WTC11 (cell line): ENCODE data around the gene NPAS3. TPM values are rescaled to one million over a fixed set of nuclear protein-coding genes. Genes with fewer than 3 reads are reported as not detected.
A peak's percentile ranks its signal among the peaks of the same experiment; 100 is the strongest.

Experiments
- ATAC-seq: fragments of 200-7000 bp; cut with Tn5 transposase; 2 replicates; pipeline ENCODE4 v1.10.0; 2021; ENCODE audit warnings: mild to moderate bottlenecking, moderate library complexity
- CTCF ChIA-PET: fragments of 300-600 bp; sonication (Branson Sonifier 250); formaldehyde crosslinking; loops from one replicate; lab custom pipeline; 2021; ENCODE audit warnings: antibody characterized with exemption; lab: Charles Lee
- POLR2A ChIA-PET: fragments of 350-600 bp; sonication (Branson Sonifier 250); formaldehyde crosslinking; loops from one replicate; lab custom pipeline; 2021; ENCODE audit warnings: antibody characterized with exemption; lab: Charles Lee
- DNase-seq: peaks from one replicate; pipeline ENCODE4 v3.0.0; 2021; ENCODE audit warnings: low spot score
- H3K27ac Mint-ChIP-seq: 2 replicates; pipeline ENCODE4 v1.8.0; 2021; ENCODE audit warnings: mixed read lengths
- H3K27me3 Mint-ChIP-seq: 2 replicates; pipeline ENCODE4 v1.8.0; 2021; ENCODE audit warnings: low read depth, mild to moderate bottlenecking, moderate library complexity, mixed read lengths
- H3K36me3 Mint-ChIP-seq: 2 replicates; pipeline ENCODE4 v1.8.0; 2021; ENCODE audit warnings: mixed read lengths
- H3K4me1 Mint-ChIP-seq: 2 replicates; pipeline ENCODE4 v1.8.0; 2022; ENCODE audit warnings: mixed read lengths
- H3K4me3 Mint-ChIP-seq: 2 replicates; pipeline ENCODE4 v1.8.0; 2021; ENCODE audit warnings: mild to moderate bottlenecking, moderate library complexity, mixed read lengths
- H3K9me3 Mint-ChIP-seq: 2 replicates; pipeline ENCODE4 v1.8.0; 2021; ENCODE audit warnings: mixed read lengths
- ESRRA ChIP-seq: sonication (generic); formaldehyde crosslinking; IDR thresholded peaks from 2 replicates; pipeline ENCODE4 v1.8.1; 2022; ENCODE audit warnings: mild to moderate bottlenecking, missing genetic modification reagents, borderline replicate concordance
- FOXK1 ChIP-seq: sonication (generic); formaldehyde crosslinking; IDR thresholded peaks from 2 replicates; pipeline ENCODE4 v1.8.0; 2022; ENCODE audit warnings: mild to moderate bottlenecking, moderate library complexity, missing genetic modification reagents
- JUN ChIP-seq: sonication (generic); formaldehyde crosslinking; IDR thresholded peaks from 2 replicates; pipeline ENCODE4 v1.8.0; 2023; ENCODE audit warnings: mild to moderate bottlenecking, missing genetic modification reagents
- NFATC4 ChIP-seq: fragments of 250-450 bp; sonication (Bioruptor Pico); IDR thresholded peaks from 2 replicates; pipeline ENCODE4 v1.9.0; 2021; ENCODE audit warnings: mild to moderate bottlenecking
- RELA ChIP-seq: sonication (generic); formaldehyde crosslinking; IDR thresholded peaks from 2 replicates; pipeline ENCODE4 v1.8.1; 2022; ENCODE audit warnings: missing genetic modification reagents, mild to moderate bottlenecking, borderline replicate concordance
- RORB ChIP-seq: fragments of 250-450 bp; sonication (Bioruptor Pico); IDR thresholded peaks from 2 replicates; pipeline ENCODE4 v1.9.0; 2021; ENCODE audit warnings: mild to moderate bottlenecking
- SP1 ChIP-seq: sonication (generic); formaldehyde crosslinking; conservative IDR thresholded peaks from 2 replicates; pipeline ENCODE4 v1.8.1; 2022; ENCODE audit warnings: missing genetic modification reagents
- TEAD1 ChIP-seq: sonication (generic); formaldehyde crosslinking; IDR thresholded peaks from 2 replicates; pipeline ENCODE4 v1.8.0; 2022; ENCODE audit warnings: mild to moderate bottlenecking, missing genetic modification reagents
- ZBTB21 ChIP-seq: sonication (generic); formaldehyde crosslinking; IDR thresholded peaks from 2 replicates; pipeline ENCODE4 v1.8.1; 2023; ENCODE audit warnings: mild to moderate bottlenecking, missing genetic modification reagents, borderline replicate concordance
- ZNF219 ChIP-seq: sonication (generic); formaldehyde crosslinking; IDR thresholded peaks from 2 replicates; pipeline ENCODE4 v1.8.0; 2023; ENCODE audit warnings: missing genetic modification reagents, mild to moderate bottlenecking, borderline replicate concordance
- ZNF396 ChIP-seq: fragments of 250-450 bp; sonication (Bioruptor Pico); IDR thresholded peaks from 2 replicates; pipeline ENCODE4 v1.8.0; 2021; ENCODE audit warnings: mild to moderate bottlenecking, moderate library complexity, borderline replicate concordance
- ZNF671 ChIP-seq: fragments of 250-450 bp; sonication (Bioruptor Pico); IDR thresholded peaks from 2 replicates; pipeline ENCODE4 v1.8.0; 2021; ENCODE audit warnings: mild to moderate bottlenecking
- total RNA-seq: library from RNA; stranded (reverse); gene quantifications from 3 replicates; pipeline ENCODE4 v1.2.3, GENCODE V29; 2021
- TF ChIP-seq, protein P1 (sequence below): sonication (generic); formaldehyde crosslinking; conservative IDR thresholded peaks from 2 replicates; pipeline ENCODE4 v1.8.1; 2022; ENCODE audit warnings: mild to moderate bottlenecking, missing genetic modification reagents
- TF ChIP-seq, protein P2 (sequence below): sonication (generic); formaldehyde crosslinking; IDR thresholded peaks from 2 replicates; pipeline ENCODE4 v1.8.0; 2022; ENCODE audit warnings: mild to moderate bottlenecking, missing genetic modification reagents
- TF ChIP-seq, protein P3 (sequence below): sonication (generic); formaldehyde crosslinking; IDR thresholded peaks from 2 replicates; pipeline ENCODE4 v1.8.1; 2023; ENCODE audit warnings: mild to moderate bottlenecking, missing genetic modification reagents
- TF ChIP-seq, protein P4 (sequence below): fragments of 250-450 bp; sonication (Bioruptor Pico); IDR thresholded peaks from 2 replicates; pipeline ENCODE4 v1.9.0; 2021; ENCODE audit warnings: moderate library complexity, mild to moderate bottlenecking, inconsistent platforms, borderline replicate concordance
- TF ChIP-seq, protein P5 (sequence below): sonication (generic); formaldehyde crosslinking; IDR thresholded peaks from 2 replicates; pipeline ENCODE4 v1.8.0; 2022; ENCODE audit warnings: mild to moderate bottlenecking, missing genetic modification reagents
- TF ChIP-seq, protein P6 (sequence below): fragments of 250-450 bp; sonication (Bioruptor Pico); IDR thresholded peaks from 2 replicates; pipeline ENCODE4 v1.8.0; 2021; ENCODE audit warnings: mild to moderate bottlenecking
- TF ChIP-seq, protein P7 (sequence below): sonication (generic); formaldehyde crosslinking; IDR thresholded peaks from 2 replicates; pipeline ENCODE4 v1.8.1; 2023; ENCODE audit warnings: mild to moderate bottlenecking, missing genetic modification reagents
- TF ChIP-seq, protein P8 (sequence below): sonication (generic); formaldehyde crosslinking; conservative IDR thresholded peaks from 2 replicates; pipeline ENCODE4 v1.8.1; 2023; ENCODE audit warnings: mild to moderate bottlenecking, low read depth, missing genetic modification reagents, moderate library complexity
- TF ChIP-seq, protein P9 (sequence below): fragments of 250-450 bp; sonication (Bioruptor Pico); IDR thresholded peaks from 2 replicates; pipeline ENCODE4 v2.1.2; 2022; ENCODE audit warnings: mild to moderate bottlenecking, moderate library complexity

The NPAS3 gene
- total RNA-seq, 1 experiment from 2014 or later: 3.2 TPM

DNA sequence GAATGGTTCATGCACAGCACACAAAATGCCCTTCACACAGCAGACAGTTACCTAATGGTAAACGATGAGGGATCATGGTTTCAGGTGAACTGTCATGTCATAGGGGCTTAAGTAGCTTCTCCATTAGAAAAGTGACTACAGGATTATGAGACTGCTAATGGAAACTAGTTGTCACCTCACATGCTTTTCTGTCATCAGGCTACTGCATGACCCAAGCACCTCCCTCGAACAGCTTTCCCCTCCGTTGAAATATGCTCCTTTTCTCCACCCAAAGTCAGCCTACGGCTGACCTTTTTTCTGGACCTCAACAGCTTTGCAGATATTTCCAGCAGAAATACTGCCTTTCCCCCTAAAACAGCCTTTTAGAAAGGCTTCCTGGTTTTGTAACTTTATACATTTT is 544.9 kb downstream of the NPAS3 start:
- DNase-seq: no peak
- no peaks in the 10 kb centered on the region for H3K36me3 Mint-ChIP-seq
- no peaks in the 10 kb centered on the region for H3K9me3 Mint-ChIP-seq
- TF ChIP-seq ESRRA (CRISPR knock-in tag) (no peak), FOXK1 (no peak), TEAD1 (no peak), RELA (CRISPR knock-in tag) (no peak), ZNF396 (no peak), NFATC4 (CRISPR knock-in tag) (no peak), SP1 (no peak), ZBTB21 (CRISPR knock-in tag) (no peak)
- TF ChIP-seq, protein P1, sequence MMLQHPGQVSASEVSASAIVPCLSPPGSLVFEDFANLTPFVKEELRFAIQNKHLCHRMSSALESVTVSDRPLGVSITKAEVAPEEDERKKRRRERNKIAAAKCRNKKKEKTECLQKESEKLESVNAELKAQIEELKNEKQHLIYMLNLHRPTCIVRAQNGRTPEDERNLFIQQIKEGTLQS (CRISPR knock-in tag): no peak
- TF ChIP-seq, protein P2, sequence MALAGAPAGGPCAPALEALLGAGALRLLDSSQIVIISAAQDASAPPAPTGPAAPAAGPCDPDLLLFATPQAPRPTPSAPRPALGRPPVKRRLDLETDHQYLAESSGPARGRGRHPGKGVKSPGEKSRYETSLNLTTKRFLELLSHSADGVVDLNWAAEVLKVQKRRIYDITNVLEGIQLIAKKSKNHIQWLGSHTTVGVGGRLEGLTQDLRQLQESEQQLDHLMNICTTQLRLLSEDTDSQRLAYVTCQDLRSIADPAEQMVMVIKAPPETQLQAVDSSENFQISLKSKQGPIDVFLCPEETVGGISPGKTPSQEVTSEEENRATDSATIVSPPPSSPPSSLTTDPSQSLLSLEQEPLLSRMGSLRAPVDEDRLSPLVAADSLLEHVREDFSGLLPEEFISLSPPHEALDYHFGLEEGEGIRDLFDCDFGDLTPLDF: no peak
- ATAC-seq: no peak
- H3K27me3 Mint-ChIP-seq: no peaks in the 10 kb centered on the region
- H3K27ac Mint-ChIP-seq: no peak overlapping the region
- H3K4me3 Mint-ChIP-seq: no peak overlapping the region
- peaks cover 57% of the 10 kb centered on the region for H3K4me1 Mint-ChIP-seq
- CTCF ChIA-PET: no interaction called here
- POLR2A ChIA-PET: no interaction called here

DNA sequence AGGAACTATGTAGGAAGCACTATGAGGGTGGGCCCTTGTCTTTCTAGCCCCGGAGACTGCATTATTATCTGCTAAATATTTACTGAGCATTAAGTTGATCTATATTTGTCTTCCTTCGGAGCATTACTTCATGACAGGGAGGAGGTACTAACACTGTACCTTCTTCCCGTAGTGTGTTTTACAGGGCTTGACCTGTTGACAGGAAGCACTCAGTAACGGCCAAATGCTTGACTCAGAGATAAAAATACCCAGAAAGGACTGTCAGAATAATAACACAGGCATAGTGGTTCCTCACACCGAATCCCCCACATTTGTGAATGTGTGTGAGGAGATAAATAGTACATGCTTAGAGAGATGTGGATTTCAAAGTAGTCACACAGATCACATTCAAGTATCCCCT is 545.6 kb downstream of the NPAS3 start:
- no peak overlapping the region for H3K27ac Mint-ChIP-seq
- no peaks in the 10 kb centered on the region for H3K36me3 Mint-ChIP-seq
- no peak for ATAC-seq
- no peaks in the 10 kb centered on the region for H3K27me3 Mint-ChIP-seq
- ChIA-PET CTCF (no interaction called here), POLR2A (no interaction called here)
- peaks cover 52% of the 10 kb centered on the region for H3K4me1 Mint-ChIP-seq
- H3K4me3 Mint-ChIP-seq: no peak overlapping the region
- no peaks in the 10 kb centered on the region for H3K9me3 Mint-ChIP-seq
- TF ChIP-seq, protein P3, sequence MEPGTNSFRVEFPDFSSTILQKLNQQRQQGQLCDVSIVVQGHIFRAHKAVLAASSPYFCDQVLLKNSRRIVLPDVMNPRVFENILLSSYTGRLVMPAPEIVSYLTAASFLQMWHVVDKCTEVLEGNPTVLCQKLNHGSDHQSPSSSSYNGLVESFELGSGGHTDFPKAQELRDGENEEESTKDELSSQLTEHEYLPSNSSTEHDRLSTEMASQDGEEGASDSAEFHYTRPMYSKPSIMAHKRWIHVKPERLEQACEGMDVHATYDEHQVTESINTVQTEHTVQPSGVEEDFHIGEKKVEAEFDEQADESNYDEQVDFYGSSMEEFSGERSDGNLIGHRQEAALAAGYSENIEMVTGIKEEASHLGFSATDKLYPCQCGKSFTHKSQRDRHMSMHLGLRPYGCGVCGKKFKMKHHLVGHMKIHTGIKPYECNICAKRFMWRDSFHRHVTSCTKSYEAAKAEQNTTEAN (CRISPR knock-in tag): no peak
- TF ChIP-seq, protein P4, sequence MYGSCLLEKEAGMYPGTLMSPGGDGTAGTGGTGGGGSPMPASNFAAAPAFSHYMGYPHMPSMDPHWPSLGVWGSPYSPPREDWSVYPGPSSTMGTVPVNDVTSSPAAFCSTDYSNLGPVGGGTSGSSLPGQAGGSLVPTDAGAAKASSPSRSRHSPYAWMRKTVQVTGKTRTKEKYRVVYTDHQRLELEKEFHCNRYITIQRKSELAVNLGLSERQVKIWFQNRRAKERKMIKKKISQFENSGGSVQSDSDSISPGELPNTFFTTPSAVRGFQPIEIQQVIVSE (CRISPR knock-in tag): no peak
- TF ChIP-seq ZNF219 (CRISPR knock-in tag) (no peak), SP1 (no peak), RORB (CRISPR knock-in tag) (no peak)
- TF ChIP-seq, protein P5, sequence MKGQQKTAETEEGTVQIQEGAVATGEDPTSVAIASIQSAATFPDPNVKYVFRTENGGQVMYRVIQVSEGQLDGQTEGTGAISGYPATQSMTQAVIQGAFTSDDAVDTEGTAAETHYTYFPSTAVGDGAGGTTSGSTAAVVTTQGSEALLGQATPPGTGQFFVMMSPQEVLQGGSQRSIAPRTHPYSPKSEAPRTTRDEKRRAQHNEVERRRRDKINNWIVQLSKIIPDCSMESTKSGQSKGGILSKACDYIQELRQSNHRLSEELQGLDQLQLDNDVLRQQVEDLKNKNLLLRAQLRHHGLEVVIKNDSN (CRISPR knock-in tag): no peak
- no peak for DNase-seq

DNA sequence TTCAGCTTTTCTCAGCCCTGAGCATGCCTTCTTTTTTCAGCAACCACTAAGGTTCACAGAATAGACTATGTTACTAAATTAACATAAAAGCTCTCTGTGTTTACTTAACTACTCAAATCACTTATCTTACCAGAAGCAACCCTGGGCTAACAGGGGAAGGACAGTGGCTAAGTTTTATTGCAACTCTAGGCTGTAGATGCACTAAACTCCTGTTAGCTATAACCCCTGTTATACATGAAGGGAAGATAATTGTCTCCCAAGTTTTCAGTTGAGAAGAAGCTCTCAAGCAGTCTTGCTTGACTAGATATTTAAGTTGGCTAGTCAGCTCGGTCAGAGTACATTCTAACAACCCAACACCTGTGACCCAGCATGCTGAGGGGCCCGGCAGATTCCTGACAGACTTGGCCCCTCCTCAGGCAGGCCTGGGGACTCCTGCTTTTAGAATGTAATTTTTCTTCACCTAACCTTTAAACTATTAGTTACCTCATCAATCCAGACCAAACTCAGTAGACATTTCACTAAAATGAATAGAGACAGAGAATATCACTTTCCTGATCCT is 547.7 kb downstream of the NPAS3 start:
- Mint-ChIP-seq H3K27ac (no peak overlapping the region), H3K27me3 (no peaks in the 10 kb centered on the region), H3K4me3 (no peak overlapping the region), H3K4me1 (peaks cover 34% of the 10 kb centered on the region), H3K36me3 (no peaks in the 10 kb centered on the region), H3K9me3 (no peaks in the 10 kb centered on the region)
- CTCF ChIA-PET: no interaction called here
- no peak for DNase-seq
- POLR2A ChIA-PET: no interaction called here
- ATAC-seq: peak; percentile 60
- TF ChIP-seq, protein P6, sequence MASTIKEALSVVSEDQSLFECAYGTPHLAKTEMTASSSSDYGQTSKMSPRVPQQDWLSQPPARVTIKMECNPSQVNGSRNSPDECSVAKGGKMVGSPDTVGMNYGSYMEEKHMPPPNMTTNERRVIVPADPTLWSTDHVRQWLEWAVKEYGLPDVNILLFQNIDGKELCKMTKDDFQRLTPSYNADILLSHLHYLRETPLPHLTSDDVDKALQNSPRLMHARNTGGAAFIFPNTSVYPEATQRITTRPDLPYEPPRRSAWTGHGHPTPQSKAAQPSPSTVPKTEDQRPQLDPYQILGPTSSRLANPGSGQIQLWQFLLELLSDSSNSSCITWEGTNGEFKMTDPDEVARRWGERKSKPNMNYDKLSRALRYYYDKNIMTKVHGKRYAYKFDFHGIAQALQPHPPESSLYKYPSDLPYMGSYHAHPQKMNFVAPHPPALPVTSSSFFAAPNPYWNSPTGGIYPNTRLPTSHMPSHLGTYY (CRISPR knock-in tag): no peak
- TF ChIP-seq, protein P7, sequence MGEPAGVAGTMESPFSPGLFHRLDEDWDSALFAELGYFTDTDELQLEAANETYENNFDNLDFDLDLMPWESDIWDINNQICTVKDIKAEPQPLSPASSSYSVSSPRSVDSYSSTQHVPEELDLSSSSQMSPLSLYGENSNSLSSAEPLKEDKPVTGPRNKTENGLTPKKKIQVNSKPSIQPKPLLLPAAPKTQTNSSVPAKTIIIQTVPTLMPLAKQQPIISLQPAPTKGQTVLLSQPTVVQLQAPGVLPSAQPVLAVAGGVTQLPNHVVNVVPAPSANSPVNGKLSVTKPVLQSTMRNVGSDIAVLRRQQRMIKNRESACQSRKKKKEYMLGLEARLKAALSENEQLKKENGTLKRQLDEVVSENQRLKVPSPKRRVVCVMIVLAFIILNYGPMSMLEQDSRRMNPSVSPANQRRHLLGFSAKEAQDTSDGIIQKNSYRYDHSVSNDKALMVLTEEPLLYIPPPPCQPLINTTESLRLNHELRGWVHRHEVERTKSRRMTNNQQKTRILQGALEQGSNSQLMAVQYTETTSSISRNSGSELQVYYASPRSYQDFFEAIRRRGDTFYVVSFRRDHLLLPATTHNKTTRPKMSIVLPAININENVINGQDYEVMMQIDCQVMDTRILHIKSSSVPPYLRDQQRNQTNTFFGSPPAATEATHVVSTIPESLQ (CRISPR knock-in tag): no peak
- TF ChIP-seq, protein P8, sequence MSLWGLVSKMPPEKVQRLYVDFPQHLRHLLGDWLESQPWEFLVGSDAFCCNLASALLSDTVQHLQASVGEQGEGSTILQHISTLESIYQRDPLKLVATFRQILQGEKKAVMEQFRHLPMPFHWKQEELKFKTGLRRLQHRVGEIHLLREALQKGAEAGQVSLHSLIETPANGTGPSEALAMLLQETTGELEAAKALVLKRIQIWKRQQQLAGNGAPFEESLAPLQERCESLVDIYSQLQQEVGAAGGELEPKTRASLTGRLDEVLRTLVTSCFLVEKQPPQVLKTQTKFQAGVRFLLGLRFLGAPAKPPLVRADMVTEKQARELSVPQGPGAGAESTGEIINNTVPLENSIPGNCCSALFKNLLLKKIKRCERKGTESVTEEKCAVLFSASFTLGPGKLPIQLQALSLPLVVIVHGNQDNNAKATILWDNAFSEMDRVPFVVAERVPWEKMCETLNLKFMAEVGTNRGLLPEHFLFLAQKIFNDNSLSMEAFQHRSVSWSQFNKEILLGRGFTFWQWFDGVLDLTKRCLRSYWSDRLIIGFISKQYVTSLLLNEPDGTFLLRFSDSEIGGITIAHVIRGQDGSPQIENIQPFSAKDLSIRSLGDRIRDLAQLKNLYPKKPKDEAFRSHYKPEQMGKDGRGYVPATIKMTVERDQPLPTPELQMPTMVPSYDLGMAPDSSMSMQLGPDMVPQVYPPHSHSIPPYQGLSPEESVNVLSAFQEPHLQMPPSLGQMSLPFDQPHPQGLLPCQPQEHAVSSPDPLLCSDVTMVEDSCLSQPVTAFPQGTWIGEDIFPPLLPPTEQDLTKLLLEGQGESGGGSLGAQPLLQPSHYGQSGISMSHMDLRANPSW (CRISPR knock-in tag): no peak
- TF ChIP-seq ZNF671 (CRISPR knock-in tag) (no peak), TEAD1 (no peak), JUN (CRISPR knock-in tag) (no peak)
- TF ChIP-seq, protein P9, sequence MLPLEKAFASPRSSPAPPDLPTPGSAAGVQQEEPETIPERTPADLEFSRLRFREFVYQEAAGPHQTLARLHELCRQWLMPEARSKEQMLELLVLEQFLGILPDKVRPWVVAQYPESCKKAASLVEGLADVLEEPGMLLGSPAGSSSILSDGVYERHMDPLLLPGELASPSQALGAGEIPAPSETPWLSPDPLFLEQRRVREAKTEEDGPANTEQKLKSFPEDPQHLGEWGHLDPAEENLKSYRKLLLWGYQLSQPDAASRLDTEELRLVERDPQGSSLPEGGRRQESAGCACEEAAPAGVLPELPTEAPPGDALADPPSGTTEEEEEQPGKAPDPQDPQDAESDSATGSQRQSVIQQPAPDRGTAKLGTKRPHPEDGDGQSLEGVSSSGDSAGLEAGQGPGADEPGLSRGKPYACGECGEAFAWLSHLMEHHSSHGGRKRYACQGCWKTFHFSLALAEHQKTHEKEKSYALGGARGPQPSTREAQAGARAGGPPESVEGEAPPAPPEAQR (CRISPR knock-in tag): no peak
